ENCODE measurements around the gene ARNT2. TPM values are rescaled to one million over a fixed set of nuclear protein-coding genes. Genes with fewer than 3 reads are reported as not detected.

Gene ARNT2
- total and polyA plus RNA-seq, 2 of the 13 experiments (the other 11 are each of a cell fraction or from before 2014, with no cell fraction given), result 0.69 to 1.7 TPM

GRCh38 chr15:80536231-80536630 lies 132.0 kb downstream of the ARNT2 start:
- peaks cover 7% of the 10 kb centered on the region for H3K4me1 ChIP-seq (ENCODE audit: insufficient read depth, low read length)
- ATAC-seq, result no peak
- no peaks in the 10 kb centered on the region for H3K79me2 ChIP-seq (ENCODE audit: insufficient read depth, low read length)
- H2AFZ ChIP-seq (ENCODE audit: low read length), result no peak overlapping the region
- CTCF ChIA-PET (ENCODE audit: low intra/inter-chr PET ratio, low total read pairs), result no interaction called here
- H3K9me3 ChIP-seq (ENCODE audit: low read length), result no peaks in the 10 kb centered on the region
- in situ Hi-C loops (cut with HindIII; ENCODE audit: extremely low pct_ligation_motif_present, low pct_unique_long_range_greater_than_20kb), result no loop called here
- FAIRE-seq, result no peak
- no peaks in the 10 kb centered on the region for H4K20me1 ChIP-seq (ENCODE audit: insufficient read depth, low read length)
- DNase-seq (ENCODE audit: low spot score), result no peak
- POLR2A ChIA-PET, result no interaction called here
- no peaks in the 10 kb centered on the region for H3K36me3 ChIP-seq (replicated peaks in 1 of 2; ENCODE audit: control insufficient read depth in 1 of 2, insufficient read depth in 2 of 2, low read length in 2 of 2)
- H3K27me3 ChIP-seq (ENCODE audit: control insufficient read depth in 1 of 2, insufficient read depth in 2 of 2, low read length in 2 of 2), result no peaks in the 10 kb centered on the region; a peak in 1 of 5 replicates
- BruUV-seq (replicated peaks), result no TSS peak
- H3K27ac ChIP-seq (ENCODE audit: extremely low read length, insufficient read depth, low read length), result no peak overlapping the region
- peak overlapping the region; percentile 9; the same call in 1 of the 2 replicates for H3K4me2 ChIP-seq (ENCODE audit: low read depth, low read length)
- no peak overlapping the region for H3K9ac ChIP-seq (ENCODE audit: insufficient read depth, low read depth, low read length)
- WGBS (ENCODE audit: low lambda C conversion rate), result 53% methylated on average over 5 of the region's 5 CpGs
- no peak overlapping the region for H3K4me3 ChIP-seq (replicated peaks in 1 of 3; ENCODE audit: insufficient read depth in 1 of 3, low read depth in 2 of 3, low read length in 3 of 3)
- intact Hi-C loops (cut with micrococcal nuclease; ENCODE audit: unreplicated experiment), result no loop called here
- TF ChIP-seq GLMP (CRISPR knock-in tag; IDR thresholded peaks at IDR 0.05; ENCODE audit: borderline replicate concordance) (no peak), ZNF607 (CRISPR knock-in tag; IDR thresholded peaks at IDR 0.05; ENCODE audit: borderline replicate concordance) (no peak), ZNF639 (CRISPR knock-in tag; conservative IDR thresholded peaks at IDR 0.05) (no peak), RBAK (CRISPR knock-in tag; IDR thresholded peaks at IDR 0.05) (no peak), NBN (conservative IDR thresholded peaks at IDR 0.05) (no peak), ZNF275 (CRISPR knock-in tag; IDR thresholded peaks at IDR 0.05; ENCODE audit: borderline replicate concordance) (no peak), TAF1 (CRISPR knock-in tag; IDR thresholded peaks at IDR 0.05) (no peak), ZNF766 (CRISPR knock-in tag; IDR thresholded peaks at IDR 0.05; ENCODE audit: borderline replicate concordance) (no peak), NFE2L2 (IDR thresholded peaks at IDR 0.05; ENCODE audit: low read length) (no peak), GABPB1 (CRISPR knock-in tag; IDR thresholded peaks at IDR 0.05) (no peak), ZNF530 (CRISPR knock-in tag; IDR thresholded peaks at IDR 0.05; ENCODE audit: low read depth) (no peak), YEATS4 (CRISPR knock-in tag; IDR thresholded peaks at IDR 0.05; ENCODE audit: borderline replicate concordance) (no peak), MTF2 (CRISPR knock-in tag; IDR thresholded peaks at IDR 0.05; ENCODE audit: borderline replicate concordance) (no peak), HDAC6 (IDR thresholded peaks at IDR 0.05; ENCODE audit: low read depth, low read length) (no peak), ATF3 (CRISPR knock-in tag; IDR thresholded peaks at IDR 0.05) (no peak), FOXP4 (CRISPR knock-in tag; IDR thresholded peaks at IDR 0.05) (no peak), UBTF (CRISPR knock-in tag; IDR thresholded peaks at IDR 0.05) (no peak), ZNF788 (CRISPR knock-in tag; IDR thresholded peaks at IDR 0.05; ENCODE audit: borderline replicate concordance) (no peak)

Measured in HepG2 (cell line).